CD4-positive, CD25-positive, alpha-beta regulatory T cell (primary cell): ENCODE measurements around the gene SLC45A2. TPM values are rescaled to one million over a fixed set of nuclear protein-coding genes. Genes with fewer than 3 reads are reported as not detected.
"Not testable (repeated sequence)": the region's sequence is repeated elsewhere in the genome, so short reads cannot be mapped to it uniquely, and the experiment has no call there.

Experiments
- ATAC-seq, 2 donors: fragments of 150-1000 bp; cut with Tn5 transposase; one replicate each; pipeline ENCODE4 v1.10.0; 2021; ENCODE audit warnings: low read depth in 2 of 2, moderate number of reproducible peaks in 2 of 2, moderate library complexity in 1 of 2
- DNase-seq, 3 donors: peaks; one replicate each; pipeline versions ENCODE4 v3.0.0 to v3.0.0-alpha.2; 2012 to 2022; ENCODE audit warnings: mixed read lengths in 1 of 3
- H3K27ac ChIP-seq: one replicate; pipeline ENCODE4 v1.7.0; 2013; ENCODE audit warnings: mild to moderate bottlenecking, low read length; ENCODE audit not compliant: insufficient read depth, poor library complexity, severe bottlenecking
- H3K27me3 ChIP-seq: one replicate; pipeline ENCODE4 v1.7.0; 2013; ENCODE audit warnings: low read length; ENCODE audit not compliant: control insufficient read depth, insufficient read depth
- H3K36me3 ChIP-seq: one replicate; pipeline ENCODE4 v1.7.0; 2013; ENCODE audit warnings: mild to moderate bottlenecking, low read length, moderate library complexity; ENCODE audit not compliant: control insufficient read depth, insufficient read depth
- H3K4me1 ChIP-seq: 2 replicates; pipeline ENCODE4 v1.7.0; 2013; ENCODE audit warnings: mild to moderate bottlenecking, low read length; ENCODE audit not compliant: insufficient read depth, control insufficient read depth, poor library complexity, severe bottlenecking
- H3K4me3 ChIP-seq: one replicate; pipeline ENCODE4 v1.7.0; 2013; ENCODE audit warnings: low read depth, mild to moderate bottlenecking, low read length, moderate library complexity
- H3K9me3 ChIP-seq, 2 experiments: 1 replicate in 1 of 2; 2 replicates in 1 of 2; pipeline ENCODE4 v1.7.0; 2013; ENCODE audit warnings: low read length in 2 of 2, mild to moderate bottlenecking in 1 of 2, moderate library complexity in 1 of 2; ENCODE audit not compliant: control insufficient read depth in 2 of 2
- H3K27ac Mint-ChIP-seq, 3 donors: one replicate each; pipeline ENCODE4 v1.8.0; 2020 to 2022; ENCODE audit warnings: mild to moderate bottlenecking in 3 of 3, mixed read lengths in 3 of 3, moderate library complexity in 2 of 3
- H3K27me3 Mint-ChIP-seq: one replicate; pipeline ENCODE4 v1.8.0; 2022; ENCODE audit warnings: mild to moderate bottlenecking, mixed read lengths
- H3K36me3 Mint-ChIP-seq: one replicate; pipeline ENCODE4 v1.8.0; 2020; ENCODE audit warnings: mixed read lengths
- H3K4me1 Mint-ChIP-seq, 4 donors: one replicate each; pipeline ENCODE4 v1.8.0; 2020 to 2022; ENCODE audit warnings: mixed read lengths in 4 of 4, mild to moderate bottlenecking in 1 of 4
- H3K4me3 Mint-ChIP-seq, 4 donors: one replicate each; pipeline ENCODE4 v1.8.0; 2020 to 2022; ENCODE audit warnings: mild to moderate bottlenecking in 4 of 4, mixed read lengths in 4 of 4, moderate library complexity in 3 of 4
- H3K9me3 Mint-ChIP-seq, 7 donors: one replicate each; pipeline ENCODE4 v1.8.0; 2020 to 2022; ENCODE audit warnings: mixed read lengths in 7 of 7, mild to moderate bottlenecking in 3 of 7, moderate library complexity in 2 of 7
- polyA plus RNA-seq, 4 donors: library from polyadenylated mRNA; unstranded; fragments of 300-500 nt; fragmentation: Illumina TruSeq; gene quantifications; one replicate each; pipeline ENCODE4 v1.2.3, GENCODE V29; 2021
- total RNA-seq: library from RNA; stranded (reverse); gene quantifications from one replicate; pipeline ENCODE4 v1.2.3, GENCODE V29; 2022

The SLC45A2 gene
- total and polyA plus RNA-seq, 5 donors from 2014 or later: not detected

GRCh38 chr5:33914844-33915243, 69.6 kb downstream of the SLC45A2 start:
- ATAC-seq, DNase-seq, H3K36me3 ChIP-seq, H3K27ac ChIP-seq, H3K4me3 Mint-ChIP-seq, H3K4me1 Mint-ChIP-seq, H3K27ac Mint-ChIP-seq, H3K4me1 ChIP-seq, H3K4me3 ChIP-seq, H3K36me3 Mint-ChIP-seq, H3K27me3 ChIP-seq, H3K9me3 ChIP-seq: not testable (repeated sequence)
- peaks cover 3 to 40% (median 11%) of the 10 kb centered on the region in 7 donors for H3K9me3 Mint-ChIP-seq
- peaks cover 10% of the 10 kb centered on the region for H3K27me3 Mint-ChIP-seq

- H3K27me3 ChIP-seq, H3K4me1 Mint-ChIP-seq, H3K27ac ChIP-seq, H3K4me3 ChIP-seq, H3K4me3 Mint-ChIP-seq, ATAC-seq, H3K36me3 ChIP-seq, H3K27me3 Mint-ChIP-seq, DNase-seq, H3K27ac Mint-ChIP-seq, H3K4me1 ChIP-seq, H3K36me3 Mint-ChIP-seq: not testable (repeated sequence)
- H3K9me3 ChIP-seq: peaks cover 0 to 13% of the 10 kb centered on the region in 2 experiments
- peaks cover 7 to 49% (median 16%) of the 10 kb centered on the region in 7 donors for H3K9me3 Mint-ChIP-seq
Measured at GRCh38 chr5:33906248-33906647, 78.2 kb downstream of the SLC45A2 start.

DNA sequence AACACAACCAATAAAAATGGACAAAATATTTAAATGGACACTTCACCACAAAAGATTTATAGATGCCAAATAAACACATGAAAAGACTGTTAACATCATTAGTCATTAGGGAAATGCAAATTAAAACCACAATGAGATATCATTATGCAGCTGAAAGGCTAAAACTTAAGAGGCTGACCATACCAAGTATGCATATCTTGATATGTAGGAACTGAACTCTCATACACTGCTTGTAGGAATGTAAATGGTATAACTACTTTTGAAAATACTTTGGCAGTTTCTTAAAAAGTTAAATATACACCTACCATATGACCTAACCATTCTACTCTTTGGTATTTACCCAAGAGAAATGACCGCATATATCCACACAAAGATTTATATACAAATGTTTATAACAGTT, 79.1 kb downstream of the SLC45A2 start:
- no peaks in the 10 kb centered on the region for H3K4me1 ChIP-seq
- ATAC-seq: no peak
- no peak overlapping the region for H3K4me3 Mint-ChIP-seq
- H3K4me1 Mint-ChIP-seq: no peaks in the 10 kb centered on the region
- peaks cover 2% of the 10 kb centered on the region for H3K27me3 ChIP-seq
- no peak overlapping the region for H3K27ac Mint-ChIP-seq
- no peak overlapping the region for H3K4me3 ChIP-seq
- no peak for DNase-seq
- peaks cover 0 to 13% of the 10 kb centered on the region in 2 experiments for H3K9me3 ChIP-seq
- peaks cover 7 to 49% (median 16%) of the 10 kb centered on the region in 7 donors for H3K9me3 Mint-ChIP-seq
- H3K36me3 ChIP-seq: no peaks in the 10 kb centered on the region
- H3K27ac ChIP-seq: no peak overlapping the region
- peaks cover 4% of the 10 kb centered on the region for H3K27me3 Mint-ChIP-seq
- no peaks in the 10 kb centered on the region for H3K36me3 Mint-ChIP-seq

- H3K27me3 Mint-ChIP-seq: peaks cover 6% of the 10 kb centered on the region
- Histone ChIP-seq H3K27me3 (peaks cover 2% of the 10 kb centered on the region), H3K4me3 (no peak overlapping the region), H3K9me3 (peaks cover 0 to 13% of the 10 kb centered on the region in 2 experiments), H3K27ac (no peak overlapping the region), H3K4me1 (no peaks in the 10 kb centered on the region), H3K36me3 (no peaks in the 10 kb centered on the region)
- no peak for ATAC-seq
- H3K4me3 Mint-ChIP-seq: no peak overlapping the region
- H3K4me1 Mint-ChIP-seq: no peaks in the 10 kb centered on the region
- peaks cover 5 to 39% (median 16%) of the 10 kb centered on the region in 7 donors for H3K9me3 Mint-ChIP-seq
- H3K27ac Mint-ChIP-seq: no peak overlapping the region
- DNase-seq: no peak
- H3K36me3 Mint-ChIP-seq: no peaks in the 10 kb centered on the region
Measured at GRCh38 chr5:33903118-33903517, 81.4 kb downstream of the SLC45A2 start.

- Mint-ChIP-seq H3K9me3 (peaks cover 2 to 23% (median 7%) of the 10 kb centered on the region in 7 donors), H3K36me3 (no peaks in the 10 kb centered on the region), H3K4me3 (no peak overlapping the region), H3K27me3 (peaks cover 21% of the 10 kb centered on the region), H3K27ac (no peak overlapping the region), H3K4me1 (no peaks in the 10 kb centered on the region)
- no peaks in the 10 kb centered on the region for H3K36me3 ChIP-seq
- no peak overlapping the region for H3K27ac ChIP-seq
- DNase-seq (no peak), ATAC-seq (no peak)
- H3K4me1 ChIP-seq: no peaks in the 10 kb centered on the region
- H3K4me3 ChIP-seq: no peak overlapping the region
- peaks cover 4% of the 10 kb centered on the region for H3K27me3 ChIP-seq
- H3K9me3 ChIP-seq: no peaks in the 10 kb centered on the region
Measured at GRCh38 chr5:33901156-33901555, 83.3 kb downstream of the SLC45A2 start.

Other genes starting within 250 kb of the SLC45A2 start
- gene ADAMTS12, start 92.7 kb downstream of the SLC45A2 start, total RNA-seq: not detected
- not detected for gene ADAMTS12, start 92.7 kb downstream of the SLC45A2 start, polyA plus RNA-seq
- not detected for gene RXFP3, start 48.3 kb downstream of the SLC45A2 start, total RNA-seq
- not detected for gene RXFP3, start 48.3 kb downstream of the SLC45A2 start, polyA plus RNA-seq
- gene AMACR, start 23.4 kb upstream of the SLC45A2 start, total RNA-seq: 2.1 TPM
- 1 to 10 TPM; 7.7 to 9.3 (median 8.6) TPM for gene AMACR, start 23.4 kb upstream of the SLC45A2 start, polyA plus RNA-seq
- 7.6 TPM for gene C1QTNF3, start 58.5 kb upstream of the SLC45A2 start, total RNA-seq
- gene C1QTNF3, start 58.5 kb upstream of the SLC45A2 start, polyA plus RNA-seq: under 1 TPM in 3 of 4 donors, not detected in 1; 0.09 to 0.60 (median 0.42) TPM